ENCODE results near the gene NQO2.
"Not testable (repeated sequence)": the region's sequence is repeated elsewhere in the genome, so short reads cannot be mapped to it uniquely, and the experiment has no call there.

NQO2 gene

GRCh38 chr6:3036861-3037637 is 37.4 kb downstream of the NQO2 start:
- Histone ChIP-seq H3K9ac (ENCODE audit: low read depth, low read length) (no peak overlapping the region), H3K27ac (ENCODE audit: low read length) (no peak overlapping the region), H3K4me1 (ENCODE audit: insufficient read depth, low read length) (no peaks in the 10 kb centered on the region; the same call in 1 of the 2 replicates), H3K4me3 (ENCODE audit: low read length) (no peak overlapping the region), H3K36me3 (ENCODE audit: insufficient read depth, low read depth, low read length) (no peaks in the 10 kb centered on the region), H3K27me3 (ENCODE audit: insufficient read depth, low read length) (no peaks in the 10 kb centered on the region), H3K9me3 (ENCODE audit: insufficient read depth, low read depth, low read length) (no peaks in the 10 kb centered on the region)

- Histone ChIP-seq H3K27me3 (ENCODE audit: insufficient read depth, low read length) (no peaks in the 10 kb centered on the region), H3K9ac (ENCODE audit: low read depth, low read length) (no peak overlapping the region), H3K4me3 (ENCODE audit: low read length) (no peak overlapping the region), H3K27ac (ENCODE audit: low read length) (no peak overlapping the region), H3K9me3 (ENCODE audit: insufficient read depth, low read depth, low read length) (no peaks in the 10 kb centered on the region), H3K4me1 (ENCODE audit: insufficient read depth, low read length) (no peaks in the 10 kb centered on the region; the same call in 1 of the 2 replicates), H3K36me3 (ENCODE audit: insufficient read depth, low read depth, low read length) (no peaks in the 10 kb centered on the region)
These were observed 38.1 kb downstream of the NQO2 start for GRCh38 chr6:3037638-3038365.

- no peak overlapping the region for H3K9ac ChIP-seq (ENCODE audit: low read depth, low read length)
- no peaks in the 10 kb centered on the region for H3K27me3 ChIP-seq (ENCODE audit: insufficient read depth, low read length)
- no peak overlapping the region for H3K27ac ChIP-seq (ENCODE audit: low read length)
- H3K4me3 ChIP-seq (ENCODE audit: low read length), result no peak overlapping the region
- H3K4me1 ChIP-seq (ENCODE audit: insufficient read depth, low read length), result no peaks in the 10 kb centered on the region; the same call in 1 of the 2 replicates
- H3K9me3 ChIP-seq (ENCODE audit: insufficient read depth, low read depth, low read length), result no peaks in the 10 kb centered on the region
- no peaks in the 10 kb centered on the region for H3K36me3 ChIP-seq (ENCODE audit: insufficient read depth, low read depth, low read length)
These were observed 39.7 kb downstream of the NQO2 start for GRCh38 chr6:3039384-3039783.

GRCh38 chr6:3041147-3041546 is 41.5 kb downstream of the NQO2 start:
- H3K9ac ChIP-seq (ENCODE audit: low read depth, low read length), result no peak overlapping the region
- H3K4me1 ChIP-seq (ENCODE audit: insufficient read depth, low read length), result no peaks in the 10 kb centered on the region; the same call in 1 of the 2 replicates
- no peak overlapping the region for H3K4me3 ChIP-seq (ENCODE audit: low read length)
- H3K36me3 ChIP-seq (ENCODE audit: insufficient read depth, low read depth, low read length), result no peaks in the 10 kb centered on the region
- no peaks in the 10 kb centered on the region for H3K9me3 ChIP-seq (ENCODE audit: insufficient read depth, low read depth, low read length)
- H3K27me3 ChIP-seq (ENCODE audit: insufficient read depth, low read length), result no peaks in the 10 kb centered on the region
- H3K27ac ChIP-seq (ENCODE audit: low read length), result no peak overlapping the region

GRCh38 chr6:3041606-3042005 is 41.9 kb downstream of the NQO2 start:
- Histone ChIP-seq H3K27me3 (ENCODE audit: insufficient read depth, low read length) (no peaks in the 10 kb centered on the region), H3K4me3 (ENCODE audit: low read length) (no peak overlapping the region), H3K36me3 (ENCODE audit: insufficient read depth, low read depth, low read length) (no peaks in the 10 kb centered on the region), H3K27ac (ENCODE audit: low read length) (no peak overlapping the region), H3K9ac (ENCODE audit: low read depth, low read length) (no peak overlapping the region), H3K9me3 (ENCODE audit: insufficient read depth, low read depth, low read length) (no peaks in the 10 kb centered on the region), H3K4me1 (ENCODE audit: insufficient read depth, low read length) (no peaks in the 10 kb centered on the region; the same call in 1 of the 2 replicates)

- Histone ChIP-seq H3K9ac (ENCODE audit: low read depth, low read length) (no peak overlapping the region), H3K4me1 (ENCODE audit: insufficient read depth, low read length) (no peaks in the 10 kb centered on the region; the same call in 1 of the 2 replicates), H3K36me3 (ENCODE audit: insufficient read depth, low read depth, low read length) (no peaks in the 10 kb centered on the region), H3K27ac (ENCODE audit: low read length) (no peak overlapping the region), H3K27me3 (ENCODE audit: insufficient read depth, low read length) (no peaks in the 10 kb centered on the region), H3K9me3 (ENCODE audit: insufficient read depth, low read depth, low read length) (no peaks in the 10 kb centered on the region), H3K4me3 (ENCODE audit: low read length) (no peak overlapping the region)
These were observed 45.7 kb downstream of the NQO2 start for GRCh38 chr6:3045369-3045768.

GRCh38 chr6:3045777-3046176 is 46.1 kb downstream of the NQO2 start:
- Histone ChIP-seq H3K27ac (ENCODE audit: low read length) (no peak overlapping the region), H3K9me3 (ENCODE audit: insufficient read depth, low read depth, low read length) (no peaks in the 10 kb centered on the region), H3K4me1 (ENCODE audit: insufficient read depth, low read length) (no peaks in the 10 kb centered on the region; the same call in 1 of the 2 replicates), H3K27me3 (ENCODE audit: insufficient read depth, low read length) (no peaks in the 10 kb centered on the region), H3K36me3 (ENCODE audit: insufficient read depth, low read depth, low read length) (no peaks in the 10 kb centered on the region), H3K4me3 (ENCODE audit: low read length) (no peak overlapping the region), H3K9ac (ENCODE audit: low read depth, low read length) (no peak overlapping the region)

- H3K27me3 ChIP-seq (ENCODE audit: insufficient read depth, low read length), result no peaks in the 10 kb centered on the region
- H3K36me3 ChIP-seq (ENCODE audit: insufficient read depth, low read depth, low read length), result no peaks in the 10 kb centered on the region
- H3K27ac ChIP-seq (ENCODE audit: low read length), result no peak overlapping the region
- no peaks in the 10 kb centered on the region for H3K9me3 ChIP-seq (ENCODE audit: insufficient read depth, low read depth, low read length)
- H3K4me1 ChIP-seq (ENCODE audit: insufficient read depth, low read length), result no peaks in the 10 kb centered on the region; the same call in 1 of the 2 replicates
- no peak overlapping the region for H3K9ac ChIP-seq (ENCODE audit: low read depth, low read length)
- no peak overlapping the region for H3K4me3 ChIP-seq (ENCODE audit: low read length)
These were observed 46.6 kb downstream of the NQO2 start for GRCh38 chr6:3046295-3046694.

- not testable (repeated sequence) for H3K4me3 ChIP-seq (ENCODE audit: low read length); H3K27me3 ChIP-seq (ENCODE audit: insufficient read depth, low read length); H3K9ac ChIP-seq (ENCODE audit: low read depth, low read length); H3K27ac ChIP-seq (ENCODE audit: low read length); H3K36me3 ChIP-seq (ENCODE audit: insufficient read depth, low read depth, low read length); H3K9me3 ChIP-seq (ENCODE audit: insufficient read depth, low read depth, low read length); H3K4me1 ChIP-seq (ENCODE audit: insufficient read depth, low read length)
These were observed 48.3 kb downstream of the NQO2 start for GRCh38 chr6:3048009-3048408.

GRCh38 chr6:3052481-3053230 is 53.0 kb downstream of the NQO2 start:
- H3K9ac ChIP-seq (ENCODE audit: low read depth, low read length), result peak overlapping the region; percentile 33; the same call in 1 of the 2 replicates
- H3K9me3 ChIP-seq (ENCODE audit: insufficient read depth, low read depth, low read length), result no peaks in the 10 kb centered on the region
- peak overlapping the region; percentile 63; the same call in 1 of the 2 replicates for H3K4me3 ChIP-seq (ENCODE audit: low read length)
- peaks cover 14% of the 10 kb centered on the region; the same call in 1 of the 2 replicates for H3K4me1 ChIP-seq (ENCODE audit: insufficient read depth, low read length)
- H3K27me3 ChIP-seq (ENCODE audit: insufficient read depth, low read length), result peaks cover 11% of the 10 kb centered on the region; the same call in 1 of the 2 replicates
- no peak overlapping the region for H3K27ac ChIP-seq (ENCODE audit: low read length)
- H3K36me3 ChIP-seq (ENCODE audit: insufficient read depth, low read depth, low read length), result no peaks in the 10 kb centered on the region

GRCh38 chr6:3053231-3053508 is 53.5 kb downstream of the NQO2 start:
- Histone ChIP-seq H3K9ac (ENCODE audit: low read depth, low read length) (peak overlapping the region; percentile 33; the same call in 1 of the 2 replicates), H3K9me3 (ENCODE audit: insufficient read depth, low read depth, low read length) (no peaks in the 10 kb centered on the region), H3K4me3 (ENCODE audit: low read length) (peak overlapping the region; percentile 63; the same call in 1 of the 2 replicates), H3K4me1 (ENCODE audit: insufficient read depth, low read length) (peaks cover 14% of the 10 kb centered on the region; the same call in 1 of the 2 replicates), H3K27ac (ENCODE audit: low read length) (no peak overlapping the region), H3K27me3 (ENCODE audit: insufficient read depth, low read length) (peaks cover 11% of the 10 kb centered on the region; the same call in 1 of the 2 replicates), H3K36me3 (ENCODE audit: insufficient read depth, low read depth, low read length) (no peaks in the 10 kb centered on the region)

Data from iPS-20b (cell line).